AG04449 (cell line): ENCODE results near the gene RAD9B.

ENCODE experiments used
- CTCF ChIA-PET: fragments of 350-600 bp; formaldehyde crosslinking; extraction: SDS; loops from one replicate; lab custom pipeline; 2021; ENCODE audit warnings: antibody characterized with exemption; lab: Yijun Ruan, JAX
- POLR2A ChIA-PET: fragments of 400-600, 350-600 bp; formaldehyde crosslinking; extraction: SDS; loops from one replicate; lab custom pipeline; 2020; ENCODE audit warnings: antibody characterized with exemption, inconsistent platforms; lab: Yijun Ruan, JAX
- DNase-seq: peaks from one replicate; pipeline ENCODE4 v3.0.0-alpha.2; 2010; ENCODE audit warnings: low read depth, low spot score
- H3K4me3 ChIP-seq: 2 replicates; pipeline ENCODE4 v1.5.1; 2011; ENCODE audit warnings: low read depth, mild to moderate bottlenecking, control low read depth, low read length
- CTCF ChIP-seq: IDR thresholded peaks from one replicate; pipeline ENCODE4 v1.5.1; 2011; ENCODE audit warnings: mild to moderate bottlenecking, moderate library complexity, low read length, control low read depth, inconsistent platforms; ENCODE audit not compliant: insufficient read depth; ENCODE audit errors: missing control alignments

Gene RAD9B

GRCh38 chr12:110466791-110467190 lies 35.3 kb upstream of the RAD9B start:
- CTCF ChIA-PET: interaction anchor here (9.5 to 12.0 kb wide), 2 partner anchors 16 to 135 kb away, joined by 92 to 179 read pairs; partner anchors contain the start of gene ARPC3
- peak overlapping the region; percentile 86; the same call in 1 of the 2 replicates for H3K4me3 ChIP-seq
- DNase-seq: no peak
- no peak for TF ChIP-seq CTCF
- POLR2A ChIA-PET: no interaction called here

GRCh38 chr12:110467847-110468213 lies 34.3 kb upstream of the RAD9B start:
- H3K4me3 ChIP-seq: peak overlapping the region; percentile 86
- CTCF ChIA-PET: interaction anchor here (1.3 to 12.0 kb wide), 13 partner anchors 10 to 420 kb away, joined by 4 to 179 read pairs (median 11); partner anchors contain the start of genes ARPC3 and TCTN1
- DNase-seq: no peak
- POLR2A ChIA-PET: interaction anchor here (0.7 to 2.4 kb wide), 9 partner anchors 11 to 36 kb away, joined by 3 to 15 read pairs (median 4); partner anchors contain the start of genes ARPC3, RAD9B and VPS29
- TF ChIP-seq CTCF: no peak

GRCh38 chr12:110468214-110469048 lies 33.7 kb upstream of the RAD9B start, which contains the start of the genes FAM216A and GPN3:
Gene FAM216A (plus strand): TSS chr12:110468845. CDS start chr12:110468876, 31 bp downstream.
Gene GPN3 (minus strand): TSS chr12:110468257. CDS start chr12:110468203, 54 bp downstream.
- H3K4me3 ChIP-seq: peak within 1 kb of the TSS; percentile 86
- CTCF ChIA-PET: interaction anchor here (0.6 to 12.0 kb wide), 27 partner anchors 9 to 419 kb away, joined by 3 to 179 read pairs (median 7); partner anchors contain the start of genes ARPC3 and TCTN1
- no peak for TF ChIP-seq CTCF
- DNase-seq: peak; percentile 86
- POLR2A ChIA-PET: interaction anchor here (0.7 to 2.4 kb wide), 10 partner anchors 11 to 37 kb away, joined by 3 to 15 read pairs (median 4); partner anchors contain the start of genes ARPC3, RAD9B and VPS29

GRCh38 chr12:110475426-110475825 lies 26.7 kb upstream of the RAD9B start:
- CTCF ChIA-PET: interaction anchor here (1.3 to 4.0 kb wide), 2 partner anchors 119 to 126 kb away, joined by 5 to 20 read pairs; no protein-coding TSS in a partner anchor
- POLR2A ChIA-PET: no interaction called here
- TF ChIP-seq CTCF: no peak
- no peak for DNase-seq
- H3K4me3 ChIP-seq: no peak overlapping the region

GRCh38 chr12:110498984-110499706 lies 3.0 kb upstream of the RAD9B start:
- TF ChIP-seq CTCF: no peak
- no peak overlapping the region for H3K4me3 ChIP-seq
- DNase-seq: no peak
- CTCF ChIA-PET: interaction anchor here (1.5 to 26.6 kb wide), 4 partner anchors 14 to 102 kb away, joined by 5 to 671 read pairs (median 12); partner anchors contain the start of genes ARPC3, FAM216A and GPN3
- POLR2A ChIA-PET: no interaction called here
